GM10847 (cell line): ENCODE results near the gene RTTN.

Source experiments
- POLR2A ChIP-seq: IDR thresholded peaks from 2 replicates; pipeline ENCODE4 v1.6.1; 2011; ENCODE audit not compliant: insufficient read length; ENCODE audit errors: extremely low read depth

RTTN gene

GRCh38 chr18:70146174-70146573 lies 59.3 kb downstream of the RTTN start:
- no peak for TF ChIP-seq POLR2A

GRCh38 chr18:70142001-70142400 lies 63.5 kb downstream of the RTTN start:
- TF ChIP-seq POLR2A: no peak

GRCh38 chr18:70139138-70139537 lies 66.3 kb downstream of the RTTN start:
- no peak for TF ChIP-seq POLR2A

- TF ChIP-seq POLR2A: no peak
Observed at GRCh38 chr18:70135604-70136003, 69.9 kb downstream of the RTTN start.

GRCh38 chr18:70132999-70133398 lies 72.5 kb downstream of the RTTN start:
- no peak for TF ChIP-seq POLR2A

GRCh38 chr18:70128271-70128670 lies 77.2 kb downstream of the RTTN start:
- no peak for TF ChIP-seq POLR2A

GRCh38 chr18:70127359-70127758 lies 78.1 kb downstream of the RTTN start:
- no peak for TF ChIP-seq POLR2A

GRCh38 chr18:70126832-70127231 lies 78.7 kb downstream of the RTTN start:
- no peak for TF ChIP-seq POLR2A

- no peak for TF ChIP-seq POLR2A
Observed at GRCh38 chr18:70124139-70124538, 81.3 kb downstream of the RTTN start.

- no peak for TF ChIP-seq POLR2A
Observed at GRCh38 chr18:70121842-70122241, 83.6 kb downstream of the RTTN start.

- TF ChIP-seq POLR2A: no peak
Observed at GRCh38 chr18:70116949-70117348, 88.5 kb downstream of the RTTN start.

GRCh38 chr18:70113511-70113910 lies 92.0 kb downstream of the RTTN start:
- no peak for TF ChIP-seq POLR2A

- TF ChIP-seq POLR2A: no peak
Observed at GRCh38 chr18:70110678-70111077, 94.8 kb downstream of the RTTN start.

GRCh38 chr18:70107091-70107490 lies 98.4 kb downstream of the RTTN start:
- TF ChIP-seq POLR2A: no peak

- no peak for TF ChIP-seq POLR2A
Observed at GRCh38 chr18:70089858-70090257, 115.6 kb downstream of the RTTN start.

- no peak for TF ChIP-seq POLR2A
Observed at GRCh38 chr18:70086085-70086484, 119.4 kb downstream of the RTTN start.

- TF ChIP-seq POLR2A: no peak
Observed at GRCh38 chr18:70085641-70086040, 119.8 kb downstream of the RTTN start.

GRCh38 chr18:70082430-70082829 lies 123.1 kb downstream of the RTTN start:
- no peak for TF ChIP-seq POLR2A
